Glutamatergic neuron (in vitro differentiated cells): Measurements from ENCODE around the gene CLEC2A. TPM values are rescaled to one million over a fixed set of nuclear protein-coding genes. Genes with fewer than 3 reads are reported as not detected.

Experiments used
- DNase-seq: peaks from one replicate; pipeline ENCODE4 v3.0.0; 2022
- H3K27ac Mint-ChIP-seq: one replicate; pipeline ENCODE4 v1.8.0; 2020; ENCODE audit warnings: mild to moderate bottlenecking, mixed read lengths, inconsistent platforms; ENCODE audit not compliant: unreplicated experiment
- H3K27me3 Mint-ChIP-seq: one replicate; pipeline ENCODE4 v1.8.0; 2020; ENCODE audit warnings: mild to moderate bottlenecking, moderate library complexity, mixed read lengths, inconsistent platforms; ENCODE audit not compliant: unreplicated experiment
- H3K36me3 Mint-ChIP-seq: one replicate; pipeline ENCODE4 v1.8.0; 2020; ENCODE audit warnings: mild to moderate bottlenecking, mixed read lengths, inconsistent platforms; ENCODE audit not compliant: unreplicated experiment
- H3K4me1 Mint-ChIP-seq: one replicate; pipeline ENCODE4 v1.8.0; 2020; ENCODE audit warnings: mild to moderate bottlenecking, low read depth, mixed read lengths, inconsistent platforms; ENCODE audit not compliant: unreplicated experiment
- H3K4me3 Mint-ChIP-seq: one replicate; pipeline ENCODE4 v1.8.0; 2020; ENCODE audit warnings: mild to moderate bottlenecking, mixed read lengths, inconsistent platforms; ENCODE audit not compliant: unreplicated experiment
- H3K9me3 Mint-ChIP-seq: one replicate; pipeline ENCODE4 v1.8.0; 2020; ENCODE audit warnings: mild to moderate bottlenecking, moderate library complexity, mixed read lengths, inconsistent platforms; ENCODE audit not compliant: unreplicated experiment
- total RNA-seq: library from RNA; stranded (reverse); fragmentation: NEBNext Ultra II Directional; extraction: Animal tissue kit (Norgen Biotek cat#: 25700); gene quantifications from one replicate; pipeline ENCODE4 v1.2.1, GENCODE V29; 2021; ENCODE audit not compliant: unreplicated experiment
- TF ChIP-seq, protein P1 (sequence below): fragments of 200-600 bp; sonication (generic); IDR thresholded peaks from one replicate; pipeline ENCODE4 v1.5.0; 2021; ENCODE audit not compliant: partially characterized antibody, unreplicated experiment

Gene CLEC2A
- total RNA-seq, 1 donor from 2014 or later = not detected

DNA sequence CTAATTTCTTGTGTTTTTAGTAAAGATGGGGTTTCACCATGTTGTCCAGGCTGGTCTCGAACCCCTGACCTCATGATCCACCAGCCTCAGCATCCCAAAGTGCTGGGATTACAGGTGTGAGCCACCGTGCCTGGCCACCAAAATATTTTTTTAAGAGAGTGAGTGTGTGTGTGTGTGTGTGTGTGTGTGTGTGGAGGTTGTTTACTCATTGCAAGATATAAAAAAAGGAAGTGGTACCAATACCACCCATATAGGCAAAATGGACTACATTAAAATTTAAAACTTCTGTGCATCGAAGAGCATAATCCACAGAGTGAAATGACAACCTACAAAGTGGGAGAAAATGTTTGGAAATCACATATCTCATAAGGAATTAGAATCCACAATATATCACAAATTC lies 15.5 kb upstream of the CLEC2A start:
- H3K4me1 Mint-ChIP-seq = no peaks in the 10 kb centered on the region
- no peak for DNase-seq
- no peaks in the 10 kb centered on the region for H3K9me3 Mint-ChIP-seq
- H3K36me3 Mint-ChIP-seq = peaks cover 5% of the 10 kb centered on the region
- TF ChIP-seq, protein P1, sequence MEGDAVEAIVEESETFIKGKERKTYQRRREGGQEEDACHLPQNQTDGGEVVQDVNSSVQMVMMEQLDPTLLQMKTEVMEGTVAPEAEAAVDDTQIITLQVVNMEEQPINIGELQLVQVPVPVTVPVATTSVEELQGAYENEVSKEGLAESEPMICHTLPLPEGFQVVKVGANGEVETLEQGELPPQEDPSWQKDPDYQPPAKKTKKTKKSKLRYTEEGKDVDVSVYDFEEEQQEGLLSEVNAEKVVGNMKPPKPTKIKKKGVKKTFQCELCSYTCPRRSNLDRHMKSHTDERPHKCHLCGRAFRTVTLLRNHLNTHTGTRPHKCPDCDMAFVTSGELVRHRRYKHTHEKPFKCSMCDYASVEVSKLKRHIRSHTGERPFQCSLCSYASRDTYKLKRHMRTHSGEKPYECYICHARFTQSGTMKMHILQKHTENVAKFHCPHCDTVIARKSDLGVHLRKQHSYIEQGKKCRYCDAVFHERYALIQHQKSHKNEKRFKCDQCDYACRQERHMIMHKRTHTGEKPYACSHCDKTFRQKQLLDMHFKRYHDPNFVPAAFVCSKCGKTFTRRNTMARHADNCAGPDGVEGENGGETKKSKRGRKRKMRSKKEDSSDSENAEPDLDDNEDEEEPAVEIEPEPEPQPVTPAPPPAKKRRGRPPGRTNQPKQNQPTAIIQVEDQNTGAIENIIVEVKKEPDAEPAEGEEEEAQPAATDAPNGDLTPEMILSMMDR = no peak
- H3K27me3 Mint-ChIP-seq = no peaks in the 10 kb centered on the region
- no peak overlapping the region for H3K4me3 Mint-ChIP-seq
- H3K27ac Mint-ChIP-seq = no peak overlapping the region

DNA sequence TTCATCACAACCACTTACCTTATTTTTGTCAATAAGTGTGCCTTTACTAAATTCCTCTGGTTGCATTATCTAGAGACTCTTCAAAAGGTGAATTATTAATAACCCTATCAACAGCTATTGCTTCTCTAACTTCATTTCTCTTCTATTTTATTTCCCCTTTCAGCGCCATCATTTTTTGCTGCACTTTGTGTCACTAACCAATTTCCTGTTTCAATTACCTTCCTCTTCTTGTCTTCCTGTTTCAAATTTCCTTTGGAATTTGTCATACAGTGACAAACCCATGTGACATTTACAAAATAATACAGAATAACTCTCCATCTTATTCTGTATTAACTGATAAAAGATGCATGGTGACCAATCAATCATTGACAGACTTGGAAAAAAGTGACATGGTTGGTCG lies 12.2 kb upstream of the CLEC2A start:
- Mint-ChIP-seq H3K27me3 (no peaks in the 10 kb centered on the region), H3K9me3 (no peaks in the 10 kb centered on the region), H3K4me3 (no peak overlapping the region), H3K36me3 (no peaks in the 10 kb centered on the region), H3K27ac (no peak overlapping the region), H3K4me1 (no peaks in the 10 kb centered on the region)
- DNase-seq = no peak
- TF ChIP-seq, protein P1 = no peak

DNA sequence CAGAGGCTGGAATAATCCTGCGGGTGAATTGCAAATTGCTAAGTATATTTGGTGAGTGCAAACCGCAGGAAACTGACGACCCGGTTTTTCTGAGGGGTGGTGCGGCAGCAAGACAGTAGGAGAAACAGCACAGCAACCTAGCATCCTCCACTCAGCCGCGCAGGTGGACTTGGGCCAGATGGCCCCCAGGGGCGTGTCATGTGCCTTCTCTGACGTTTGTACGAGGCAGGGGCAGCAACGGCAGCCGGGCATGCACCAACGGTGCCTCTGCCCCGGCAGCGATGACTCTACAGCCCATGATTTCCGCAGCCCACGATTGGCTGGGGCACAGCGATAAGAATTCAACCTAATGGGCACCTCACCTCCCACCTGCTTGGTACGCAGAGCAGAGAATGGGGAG lies 11.1 kb upstream of the CLEC2A start:
- H3K4me1 Mint-ChIP-seq = no peaks in the 10 kb centered on the region
- TF ChIP-seq, protein P1 = no peak
- H3K27ac Mint-ChIP-seq = no peak overlapping the region
- H3K27me3 Mint-ChIP-seq = no peaks in the 10 kb centered on the region
- H3K4me3 Mint-ChIP-seq = no peak overlapping the region
- H3K36me3 Mint-ChIP-seq = no peaks in the 10 kb centered on the region
- DNase-seq = no peak
- no peaks in the 10 kb centered on the region for H3K9me3 Mint-ChIP-seq

DNA sequence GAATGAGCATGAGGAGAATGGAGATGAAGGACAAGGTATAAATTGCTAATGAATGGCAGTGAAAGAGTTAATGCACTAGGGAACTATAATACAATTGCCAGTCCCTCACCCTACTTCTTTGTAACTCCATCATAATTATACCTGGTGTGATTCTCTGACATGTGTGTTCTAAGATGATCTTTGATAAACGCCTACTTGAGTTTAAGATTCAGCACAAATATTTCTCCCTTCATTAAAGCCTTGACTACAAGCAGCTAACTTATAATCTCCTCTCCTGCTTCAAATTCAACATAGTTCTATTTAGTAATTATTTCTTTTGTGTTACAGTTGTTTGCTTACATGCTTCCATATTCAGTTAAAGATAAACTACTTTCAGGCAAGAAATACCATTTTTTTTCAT lies 9.7 kb upstream of the CLEC2A start:
- Mint-ChIP-seq H3K27me3 (no peaks in the 10 kb centered on the region), H3K36me3 (no peaks in the 10 kb centered on the region), H3K4me3 (no peak overlapping the region), H3K27ac (no peak overlapping the region), H3K4me1 (no peaks in the 10 kb centered on the region), H3K9me3 (no peaks in the 10 kb centered on the region)
- TF ChIP-seq, protein P1 = no peak
- no peak for DNase-seq

DNA sequence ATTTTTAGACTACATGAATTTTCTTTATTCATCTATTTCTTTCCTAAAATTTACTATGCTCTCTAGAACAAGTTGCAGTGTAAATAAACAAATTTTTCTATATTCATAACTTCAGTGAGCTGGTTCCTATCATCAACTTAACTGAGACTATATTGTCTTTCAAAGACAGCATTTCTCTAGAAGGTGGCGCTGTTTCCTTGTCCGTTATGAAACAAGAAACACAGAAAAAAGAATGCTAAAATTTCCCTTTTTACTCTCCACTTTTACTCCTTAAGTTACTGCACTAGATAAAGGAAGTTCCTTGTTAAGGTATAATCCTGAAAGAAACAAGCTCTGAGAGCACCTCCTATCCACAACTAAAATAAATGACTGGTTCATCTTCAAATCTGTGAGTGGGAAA lies 8.2 kb upstream of the CLEC2A start:
- no peak for DNase-seq
- no peaks in the 10 kb centered on the region for H3K9me3 Mint-ChIP-seq
- H3K27me3 Mint-ChIP-seq = no peaks in the 10 kb centered on the region
- no peak overlapping the region for H3K27ac Mint-ChIP-seq
- no peak overlapping the region for H3K4me3 Mint-ChIP-seq
- no peaks in the 10 kb centered on the region for H3K4me1 Mint-ChIP-seq
- H3K36me3 Mint-ChIP-seq = no peaks in the 10 kb centered on the region
- TF ChIP-seq, protein P1 = no peak
